ENCODE measurements around the gene RNASEH2A. TPM values are rescaled to one million over a fixed set of nuclear protein-coding genes. Genes with fewer than 3 reads are reported as not detected.

The RNASEH2A gene
- total RNA-seq, 1 donor from 2014 or later, result 15.9 TPM

GRCh38 chr19:12782424-12783290, 23.7 kb upstream of the RNASEH2A start:
- DNase-seq (ENCODE audit: low spot score in 2 of 2) (peak; percentile 81 to 85), FAIRE-seq (no peak)

DNA sequence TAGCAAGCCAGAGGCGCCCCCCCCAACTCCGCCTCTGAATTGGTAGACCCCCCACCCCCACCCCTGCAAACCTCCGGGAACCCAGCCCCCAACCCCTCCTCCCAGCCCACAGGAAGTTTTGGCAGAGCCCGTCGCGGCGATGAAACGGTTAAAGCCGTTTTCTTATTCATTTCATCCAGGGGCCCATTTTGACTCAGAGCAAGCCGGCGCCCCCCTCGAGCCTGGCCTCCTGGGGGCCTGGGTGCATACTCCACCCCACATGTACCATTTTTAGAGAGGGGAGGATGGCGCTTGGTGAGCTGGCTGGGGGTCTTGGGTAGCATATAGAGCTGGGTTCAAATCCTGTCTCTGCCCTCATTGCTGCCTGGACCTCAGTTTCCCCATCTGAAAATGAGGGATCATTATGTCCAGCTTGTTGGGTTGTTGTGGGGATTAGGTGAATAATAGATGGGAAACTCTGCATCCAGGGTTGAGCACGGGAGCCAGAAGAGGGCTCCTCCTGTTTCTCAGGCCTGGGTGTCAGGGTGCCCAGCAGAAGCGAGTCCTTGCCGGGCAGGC, 23.0 kb upstream of the RNASEH2A start:
- FAIRE-seq, result no peak
- no peak for DNase-seq (ENCODE audit: low spot score in 2 of 2)

- DNase-seq (ENCODE audit: low spot score in 2 of 2) (no peak), FAIRE-seq (no peak)
Observed at GRCh38 chr19:12783849-12784393, 22.5 kb upstream of the RNASEH2A start.

DNA sequence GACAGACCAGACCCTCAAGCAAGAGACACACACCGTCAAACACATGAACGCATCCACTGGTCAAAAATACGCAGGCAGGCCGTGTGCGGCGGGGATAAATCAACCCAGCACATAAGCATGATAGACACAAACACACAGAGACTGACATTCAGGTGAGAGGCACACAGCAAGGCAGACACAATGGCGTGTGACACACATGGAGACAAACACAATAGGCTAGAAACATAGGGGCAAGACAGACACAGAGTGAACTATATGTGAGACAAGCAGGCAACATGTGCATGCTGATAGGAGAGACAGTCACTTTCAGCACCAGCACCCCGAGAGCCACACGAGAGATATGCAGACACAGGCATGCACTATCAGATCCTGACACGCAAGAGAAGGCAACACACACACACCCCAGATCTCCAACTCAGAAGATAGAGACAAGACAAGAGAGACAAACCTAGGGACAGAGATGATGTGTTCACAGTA, 22.0 kb upstream of the RNASEH2A start:
- no peak for FAIRE-seq

DNA sequence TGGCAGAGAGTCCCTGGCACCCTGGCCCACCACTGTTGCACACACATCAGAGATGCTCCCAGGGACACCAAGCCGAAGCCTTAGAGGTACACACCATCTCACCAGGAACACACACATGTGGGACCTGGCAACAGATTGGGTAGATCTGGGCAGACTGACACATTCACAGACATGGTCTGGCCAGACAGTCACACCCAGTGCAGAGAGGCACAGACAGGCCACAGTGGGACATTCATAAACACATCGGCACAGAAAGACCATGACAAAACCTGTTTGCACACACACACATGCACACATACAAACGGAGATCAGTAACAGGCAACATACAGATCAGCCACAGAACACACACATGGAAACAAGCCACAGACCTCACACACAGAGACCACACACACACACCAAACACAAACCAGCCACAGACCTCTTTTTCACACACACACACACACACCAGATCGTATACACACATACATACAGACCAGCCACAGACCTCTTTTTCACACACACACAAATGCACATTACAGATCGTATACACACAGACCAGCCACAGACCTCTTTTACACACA, 21.4 kb upstream of the RNASEH2A start:
- DNase-seq (ENCODE audit: low spot score in 2 of 2) (no peak), FAIRE-seq (no peak)

More for the DNA sequence above, 22.0 kb upstream of the RNASEH2A start:
- DNase-seq (ENCODE audit: low spot score in 2 of 2), result no peak

GRCh38 chr19:12785431-12786031, 20.9 kb upstream of the RNASEH2A start:
- FAIRE-seq (no peak), DNase-seq (ENCODE audit: low spot score in 2 of 2) (no peak)

GRCh38 chr19:12786141-12786870, 20.1 kb upstream of the RNASEH2A start:
- no peak for DNase-seq (ENCODE audit: low spot score in 2 of 2)
- no peak for FAIRE-seq

- FAIRE-seq, result no peak
Observed at GRCh38 chr19:12786952-12787351, 19.4 kb upstream of the RNASEH2A start.

DNA sequence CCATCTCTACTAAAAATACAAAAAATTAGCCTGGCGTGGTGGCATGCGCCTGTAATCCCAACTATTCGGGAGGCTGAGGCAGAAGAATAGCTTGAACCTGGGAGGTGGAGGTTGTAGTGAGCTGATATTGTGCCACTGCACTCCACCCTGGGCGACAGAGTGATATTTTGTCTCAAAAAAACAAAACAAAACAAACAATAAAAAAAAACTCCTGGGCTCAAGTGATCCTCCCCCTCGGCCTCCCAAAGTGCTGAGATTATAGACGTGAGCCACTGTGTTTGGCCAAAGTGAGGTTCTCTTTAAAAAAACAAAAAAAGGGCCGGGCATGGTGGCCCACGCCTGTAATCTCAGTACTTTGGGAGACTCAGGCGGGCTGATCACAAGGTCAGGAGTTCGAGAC, 18.9 kb upstream of the RNASEH2A start:
- FAIRE-seq, result no peak

More at GRCh38 chr19:12786952-12787351, 19.4 kb upstream of the RNASEH2A start:
- DNase-seq (ENCODE audit: low spot score in 2 of 2), result no peak

DNA sequence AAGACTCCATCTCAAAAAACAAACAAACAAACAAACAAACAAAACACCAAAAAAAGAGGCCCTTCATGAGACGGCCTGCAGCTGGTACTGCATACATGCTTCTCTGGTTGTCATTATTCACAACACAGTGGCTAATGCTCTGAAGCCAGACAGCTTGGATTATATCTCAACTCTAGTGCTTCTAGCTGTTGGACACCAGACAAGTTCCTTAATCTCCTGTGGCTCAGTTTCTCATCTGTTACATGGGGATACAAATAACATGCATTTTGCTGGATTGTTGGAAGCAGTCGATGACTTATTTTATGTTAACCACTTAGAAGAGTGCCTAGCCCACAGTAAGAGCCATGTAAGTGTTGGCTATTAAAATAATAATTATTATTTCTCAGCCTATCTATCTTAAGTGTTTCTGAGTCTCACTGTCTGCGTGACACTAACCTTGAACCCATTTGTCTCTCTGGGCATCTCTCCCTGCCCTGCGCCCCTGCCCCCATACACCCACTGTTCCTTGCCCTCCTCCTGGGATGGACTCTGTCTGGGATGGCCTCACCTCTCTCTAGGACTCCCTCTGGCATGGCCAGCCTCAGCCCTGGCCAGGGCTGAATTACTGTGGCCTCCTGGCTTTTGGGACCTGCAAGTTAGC, 18.2 kb upstream of the RNASEH2A start:
- DNase-seq (ENCODE audit: low spot score in 2 of 2) (no peak), FAIRE-seq (no peak)

More for the DNA sequence above, 18.9 kb upstream of the RNASEH2A start:
- DNase-seq (ENCODE audit: low spot score in 2 of 2), result no peak

DNA sequence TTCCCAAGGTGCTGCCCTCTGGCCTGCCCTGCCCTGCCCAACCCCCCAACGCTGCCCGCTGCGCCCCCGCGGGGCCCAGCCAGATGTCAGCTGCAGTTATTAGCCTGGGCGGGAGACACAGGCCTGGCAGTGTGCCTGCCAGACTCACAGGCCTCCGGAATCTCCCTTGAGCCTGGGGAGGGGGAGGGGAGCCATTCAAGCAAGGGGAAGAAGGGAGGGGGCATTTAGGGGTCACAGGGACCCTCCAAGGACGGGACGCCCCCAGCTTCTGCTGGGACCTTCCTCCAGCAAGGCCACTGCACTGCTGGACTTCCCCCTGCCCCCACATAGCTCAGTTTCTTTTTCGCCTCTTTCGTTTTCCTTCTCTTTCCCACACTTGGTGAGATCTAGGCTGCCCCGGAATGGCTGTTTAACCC, 17.7 kb upstream of the RNASEH2A start:
- FAIRE-seq, result no peak
- DNase-seq (ENCODE audit: low spot score in 2 of 2), result peak in 1 of 2 donors; percentile 70

DNA sequence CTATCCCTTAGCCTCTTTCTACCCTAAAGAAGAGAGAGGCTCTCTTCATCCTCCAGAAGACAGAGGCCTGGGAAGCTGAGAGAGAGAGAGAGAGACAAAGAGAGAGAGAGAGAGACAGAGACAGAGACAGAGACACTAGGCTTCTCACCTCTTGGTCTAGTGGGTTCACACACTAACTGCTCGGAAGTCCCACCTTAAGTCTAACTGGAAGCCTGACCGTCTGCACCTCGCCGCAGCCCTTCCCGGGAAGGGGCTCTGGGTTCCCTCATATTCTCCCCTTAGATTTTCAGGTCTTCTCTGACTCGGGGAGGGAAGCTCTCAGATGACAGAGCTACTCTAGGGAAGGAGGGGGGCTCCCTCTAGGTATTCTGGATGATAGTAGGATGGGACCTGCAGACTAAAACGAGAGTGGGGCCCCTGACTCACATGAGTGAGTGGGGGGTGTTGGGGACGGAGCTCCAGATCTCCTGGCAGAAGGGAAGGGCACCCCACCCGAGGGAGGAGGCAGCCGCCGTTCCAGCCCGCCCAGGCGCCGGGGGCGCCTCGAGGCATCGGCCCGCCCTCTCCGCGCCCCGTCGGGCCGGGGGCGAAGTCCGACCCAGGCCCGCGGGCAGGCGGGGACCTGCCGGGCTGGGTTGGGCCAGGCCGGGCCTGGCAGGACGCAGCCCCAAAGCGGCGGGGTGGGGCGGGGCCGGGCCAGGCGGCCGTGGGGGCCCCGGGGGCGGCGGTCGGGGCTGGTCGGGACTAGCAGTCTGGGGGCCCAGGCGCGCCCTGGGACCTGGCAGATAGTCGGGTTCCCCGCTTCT, 17.1 kb upstream of the RNASEH2A start:
- FAIRE-seq (no peak), DNase-seq (ENCODE audit: low spot score in 2 of 2) (no peak)

DNA sequence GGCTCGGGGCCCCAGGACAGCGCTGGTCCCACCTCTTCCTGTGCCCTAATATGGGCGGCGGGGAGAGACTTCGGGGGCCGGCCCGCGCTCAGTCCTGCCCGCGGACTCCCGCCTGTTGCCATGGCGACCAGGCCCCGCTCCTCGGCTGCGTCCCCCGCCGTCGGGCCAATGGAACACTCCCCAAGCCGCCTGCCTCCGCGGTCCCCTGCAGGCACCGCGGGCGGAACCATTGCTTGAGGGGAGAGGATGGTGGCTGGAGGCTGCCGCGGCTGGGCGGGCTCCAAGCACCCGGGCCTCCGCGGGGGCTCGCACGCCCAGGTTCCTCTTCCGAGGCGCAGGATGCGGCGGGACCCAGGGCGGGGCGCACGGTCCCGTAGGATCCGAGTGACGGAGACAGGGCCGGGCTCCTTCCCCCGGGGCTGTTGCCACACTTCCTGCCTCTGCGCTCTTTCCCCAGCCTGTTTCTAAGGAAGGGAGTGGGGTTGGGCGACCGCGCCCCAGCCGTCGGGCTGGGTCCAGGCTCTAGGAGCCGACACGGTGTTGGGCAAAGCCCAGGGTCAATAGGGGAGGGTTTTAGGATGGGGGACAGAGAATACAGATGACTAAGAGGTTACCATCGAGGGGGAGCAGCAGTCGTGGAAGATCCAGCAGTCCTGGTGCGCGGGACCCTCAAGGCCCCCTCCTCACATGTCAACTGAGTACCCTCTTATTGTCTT, 16.3 kb upstream of the RNASEH2A start:
- peak; percentile 95 for DNase-seq (ENCODE audit: low spot score in 2 of 2)
- FAIRE-seq, result no peak

GRCh38 chr19:12790628-12791344, 15.6 kb upstream of the RNASEH2A start:
- peak in 1 of 2 donors; percentile 35 for DNase-seq (ENCODE audit: low spot score in 2 of 2)

DNA sequence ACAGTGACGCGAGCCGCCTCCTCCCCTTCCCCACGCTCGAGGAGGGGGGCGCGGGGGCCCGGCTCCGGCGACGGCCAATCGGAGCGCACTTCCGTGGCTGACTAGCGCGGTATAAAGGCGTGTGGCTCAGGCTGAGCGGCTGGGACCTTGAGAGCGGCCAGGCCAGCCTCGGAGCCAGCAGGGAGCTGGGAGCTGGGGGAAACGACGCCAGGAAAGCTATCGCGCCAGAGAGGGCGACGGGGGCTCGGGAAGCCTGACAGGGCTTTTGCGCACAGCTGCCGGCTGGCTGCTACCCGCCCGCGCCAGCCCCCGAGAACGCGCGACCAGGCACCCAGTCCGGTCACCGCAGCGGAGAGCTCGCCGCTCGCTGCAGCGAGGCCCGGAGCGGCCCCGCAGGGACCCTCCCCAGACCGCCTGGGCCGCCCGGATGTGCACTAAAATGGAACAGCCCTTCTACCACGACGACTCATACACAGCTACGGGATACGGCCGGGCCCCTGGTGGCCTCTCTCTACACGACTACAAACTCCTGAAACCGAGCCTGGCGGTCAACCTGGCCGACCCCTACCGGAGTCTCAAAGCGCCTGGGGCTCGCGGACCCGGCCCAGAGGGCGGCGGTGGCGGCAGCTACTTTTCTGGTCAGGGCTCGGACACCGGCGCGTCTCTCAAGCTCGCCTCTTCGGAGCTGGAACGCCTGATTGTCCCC, 14.9 kb upstream of the RNASEH2A start, which contains the start of gene JUNB:
Gene JUNB (plus strand): TSS at position 142 of the 706 bp plus-strand sequence. CDS start 286 bp downstream, at position 428.
- no peak for FAIRE-seq

More at GRCh38 chr19:12790628-12791344, 15.6 kb upstream of the RNASEH2A start:
- no peak for FAIRE-seq

DNA sequence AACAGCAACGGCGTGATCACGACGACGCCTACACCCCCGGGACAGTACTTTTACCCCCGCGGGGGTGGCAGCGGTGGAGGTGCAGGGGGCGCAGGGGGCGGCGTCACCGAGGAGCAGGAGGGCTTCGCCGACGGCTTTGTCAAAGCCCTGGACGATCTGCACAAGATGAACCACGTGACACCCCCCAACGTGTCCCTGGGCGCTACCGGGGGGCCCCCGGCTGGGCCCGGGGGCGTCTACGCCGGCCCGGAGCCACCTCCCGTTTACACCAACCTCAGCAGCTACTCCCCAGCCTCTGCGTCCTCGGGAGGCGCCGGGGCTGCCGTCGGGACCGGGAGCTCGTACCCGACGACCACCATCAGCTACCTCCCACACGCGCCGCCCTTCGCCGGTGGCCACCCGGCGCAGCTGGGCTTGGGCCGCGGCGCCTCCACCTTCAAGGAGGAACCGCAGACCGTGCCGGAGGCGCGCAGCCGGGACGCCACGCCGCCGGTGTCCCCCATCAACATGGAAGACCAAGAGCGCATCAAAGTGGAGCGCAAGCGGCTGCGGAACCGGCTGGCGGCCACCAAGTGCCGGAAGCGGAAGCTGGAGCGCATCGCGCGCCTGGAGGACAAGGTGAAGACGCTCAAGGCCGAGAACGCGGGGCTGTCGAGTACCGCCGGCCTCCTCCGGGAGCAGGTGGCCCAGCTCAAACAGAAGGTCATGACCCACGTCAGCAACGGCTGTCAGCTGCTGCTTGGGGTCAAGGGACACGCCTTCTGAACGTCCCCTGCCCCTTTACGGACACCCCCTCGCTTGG, 14.1 kb upstream of the RNASEH2A start:
- no peak for FAIRE-seq
- peak; percentile 43 to 65 for DNase-seq (ENCODE audit: low spot score in 2 of 2)

More for the DNA sequence above, 14.9 kb upstream of the RNASEH2A start, which contains the start of gene JUNB:
- DNase-seq (ENCODE audit: low spot score in 2 of 2), result peak; percentile 89 to 96

Measured in frontal cortex (tissue), 4 donors.